ENCODE data around the gene FUT8. TPM values are rescaled to one million over a fixed set of nuclear protein-coding genes. Genes with fewer than 3 reads are reported as not detected.
"Not testable (repeated sequence)": the region's sequence is repeated elsewhere in the genome, so short reads cannot be mapped to it uniquely, and the experiment has no call there.

The FUT8 gene
- total RNA-seq, 1 donor, result 32.1 TPM

DNA sequence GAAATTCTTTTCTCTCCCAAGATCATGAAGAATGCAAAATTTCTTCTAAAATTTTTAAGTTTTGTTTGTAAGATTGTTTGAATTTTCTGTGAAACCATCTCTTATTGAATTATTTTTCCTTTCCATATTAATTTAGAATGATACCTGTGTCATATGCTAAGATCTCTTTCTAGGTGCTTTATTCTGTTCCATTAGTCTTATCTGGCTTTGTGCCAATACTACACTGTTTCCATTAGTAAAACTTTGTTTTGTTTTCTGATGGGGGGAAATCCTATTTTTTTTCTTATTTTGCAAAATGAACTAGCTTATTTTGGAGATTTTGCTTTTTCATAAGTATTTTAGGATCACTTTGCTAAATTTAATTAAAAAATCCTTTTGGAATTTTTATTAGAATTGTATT lies 193.9 kb downstream of the FUT8 start:
- Histone ChIP-seq H3K9me3 (ENCODE audit: low read depth, low read length) (no peaks in the 10 kb centered on the region), H3K4me3 (ENCODE audit: low read length) (no peak overlapping the region), H3K27me3 (ENCODE audit: insufficient read depth, low read length) (no peaks in the 10 kb centered on the region), H3K4me1 (ENCODE audit: insufficient read depth, low read length) (no peaks in the 10 kb centered on the region)

- Histone ChIP-seq H3K4me1 (ENCODE audit: insufficient read depth, low read length) (no peaks in the 10 kb centered on the region), H3K9me3 (ENCODE audit: low read depth, low read length) (no peaks in the 10 kb centered on the region), H3K27me3 (ENCODE audit: insufficient read depth, low read length) (no peaks in the 10 kb centered on the region), H3K4me3 (ENCODE audit: low read length) (no peak overlapping the region)
Measured at GRCh38 chr14:65613131-65613650, 200.7 kb downstream of the FUT8 start.

DNA sequence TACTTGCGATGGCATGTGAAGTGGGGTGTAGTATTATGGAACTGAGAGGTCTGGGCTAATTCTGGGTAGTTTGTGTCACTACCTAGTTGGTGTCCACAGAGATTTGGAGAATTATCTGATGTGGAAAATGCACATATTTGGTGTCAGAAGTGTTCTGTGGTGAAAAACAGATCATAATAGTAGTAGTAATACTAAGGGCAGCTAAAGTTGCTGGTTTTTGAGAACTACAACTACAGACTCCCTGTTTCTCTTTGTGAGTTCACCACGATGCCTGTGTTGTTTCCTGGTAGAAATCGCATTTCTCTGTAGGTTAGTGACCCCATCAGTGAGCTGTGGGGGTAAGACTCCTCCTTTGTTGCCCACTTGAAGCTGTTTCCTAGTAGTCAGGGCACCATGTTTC lies 206.5 kb downstream of the FUT8 start:
- Histone ChIP-seq H3K4me3 (ENCODE audit: low read length) (no peak overlapping the region), H3K9me3 (ENCODE audit: low read depth, low read length) (no peaks in the 10 kb centered on the region), H3K27me3 (ENCODE audit: insufficient read depth, low read length) (no peaks in the 10 kb centered on the region), H3K4me1 (ENCODE audit: insufficient read depth, low read length) (no peaks in the 10 kb centered on the region)

- Histone ChIP-seq H3K9me3 (ENCODE audit: low read depth, low read length) (no peaks in the 10 kb centered on the region), H3K4me3 (ENCODE audit: low read length) (no peak overlapping the region), H3K27me3 (ENCODE audit: insufficient read depth, low read length) (no peaks in the 10 kb centered on the region), H3K4me1 (ENCODE audit: insufficient read depth, low read length) (no peaks in the 10 kb centered on the region)
Measured at GRCh38 chr14:65620195-65620594, 207.7 kb downstream of the FUT8 start.

DNA sequence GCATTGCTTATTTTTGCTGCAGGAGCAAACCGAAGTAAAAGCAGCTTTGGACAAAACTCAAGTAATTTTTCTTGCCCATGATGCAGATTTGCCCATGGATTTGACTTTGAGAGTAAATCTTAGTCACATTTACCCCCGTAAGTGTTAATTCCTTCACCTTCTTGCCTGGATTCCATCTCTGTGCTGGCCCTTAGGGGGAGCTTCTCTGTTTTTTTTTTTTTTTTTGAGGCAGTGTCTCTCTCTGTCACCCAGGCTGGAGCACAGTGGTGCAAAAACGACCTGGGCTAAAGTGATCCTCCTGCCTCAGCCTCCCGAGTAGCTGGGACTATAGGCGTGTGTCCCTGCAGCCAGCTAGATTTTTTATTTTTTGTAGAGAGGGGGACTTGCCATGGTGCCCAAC lies 210.2 kb downstream of the FUT8 start:
- no peaks in the 10 kb centered on the region for H3K9me3 ChIP-seq (ENCODE audit: low read depth, low read length)
- no peaks in the 10 kb centered on the region for H3K27me3 ChIP-seq (ENCODE audit: insufficient read depth, low read length)
- no peak overlapping the region for H3K4me3 ChIP-seq (ENCODE audit: low read length)
- no peaks in the 10 kb centered on the region for H3K4me1 ChIP-seq (ENCODE audit: insufficient read depth, low read length)

- H3K4me1 ChIP-seq (ENCODE audit: insufficient read depth, low read length), result no peaks in the 10 kb centered on the region
- no peak overlapping the region for H3K4me3 ChIP-seq (ENCODE audit: low read length)
- H3K9me3 ChIP-seq (ENCODE audit: low read depth, low read length), result no peaks in the 10 kb centered on the region
- no peaks in the 10 kb centered on the region for H3K27me3 ChIP-seq (ENCODE audit: insufficient read depth, low read length)
Measured at GRCh38 chr14:65623759-65624158, 211.2 kb downstream of the FUT8 start.

DNA sequence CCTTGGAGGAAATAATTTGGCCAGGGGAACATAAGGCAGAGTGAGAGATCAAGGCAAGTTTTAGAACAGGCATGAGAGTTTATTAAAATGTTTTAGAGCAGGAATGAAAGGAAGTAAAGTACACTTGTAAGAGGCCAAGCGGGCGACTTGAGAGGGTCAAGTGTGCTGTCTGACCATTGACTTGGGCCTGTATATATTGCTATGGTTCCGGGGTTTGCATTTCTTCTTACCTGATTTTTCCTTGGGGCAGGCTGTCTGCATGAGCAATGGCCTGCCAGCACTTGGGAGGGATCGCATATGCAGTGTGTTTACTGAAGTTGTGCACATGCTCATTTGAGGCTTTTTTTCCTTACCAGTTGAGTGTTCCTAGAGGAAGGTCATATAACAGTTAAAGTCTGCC lies 214.8 kb downstream of the FUT8 start:
- no peaks in the 10 kb centered on the region for H3K4me1 ChIP-seq (ENCODE audit: insufficient read depth, low read length)
- H3K27me3 ChIP-seq (ENCODE audit: insufficient read depth, low read length), result no peaks in the 10 kb centered on the region
- H3K4me3 ChIP-seq (ENCODE audit: low read length), result no peak overlapping the region
- no peaks in the 10 kb centered on the region for H3K9me3 ChIP-seq (ENCODE audit: low read depth, low read length)

DNA sequence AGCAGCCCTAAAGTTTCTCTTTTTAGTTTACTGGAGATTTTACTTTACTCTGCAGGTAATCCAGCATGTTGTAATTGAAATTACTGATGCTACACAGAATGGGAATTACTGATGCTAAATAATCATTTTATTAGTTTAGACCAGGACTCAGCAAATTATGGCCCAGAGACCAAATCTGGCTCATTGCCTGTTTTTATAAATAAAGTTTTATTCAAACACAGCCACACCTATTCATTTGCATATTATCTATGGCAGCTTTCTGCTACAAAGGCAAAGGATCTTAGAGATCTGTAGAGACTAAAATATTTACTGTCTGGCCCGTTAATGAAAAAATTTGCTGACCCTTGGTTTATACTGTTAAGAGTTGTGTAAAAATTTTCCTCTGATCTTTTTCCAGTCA lies 216.1 kb downstream of the FUT8 start:
- H3K4me3 ChIP-seq (ENCODE audit: low read length), result no peak overlapping the region
- H3K9me3 ChIP-seq (ENCODE audit: low read depth, low read length), result no peaks in the 10 kb centered on the region
- no peaks in the 10 kb centered on the region for H3K27me3 ChIP-seq (ENCODE audit: insufficient read depth, low read length)
- H3K4me1 ChIP-seq (ENCODE audit: insufficient read depth, low read length), result no peaks in the 10 kb centered on the region

DNA sequence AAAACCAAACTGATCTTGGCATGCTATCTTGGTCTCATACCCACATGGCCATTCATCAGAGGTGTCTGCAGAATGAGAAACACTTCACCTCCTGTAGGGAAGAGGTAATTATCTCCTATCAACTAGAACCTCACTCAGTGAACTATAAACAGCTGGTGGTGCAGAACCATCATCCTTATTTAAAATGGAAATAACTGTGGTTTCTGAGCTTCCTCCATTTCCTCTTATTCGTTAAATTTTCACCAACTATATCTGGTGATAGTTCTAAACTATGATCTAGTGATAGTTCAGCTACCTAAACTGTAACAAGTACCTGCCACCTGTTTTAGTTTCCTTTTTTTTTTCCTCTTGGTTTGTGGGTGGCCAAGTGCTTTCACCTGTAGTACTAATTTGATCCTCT lies 218.5 kb downstream of the FUT8 start:
- H3K4me3 ChIP-seq (ENCODE audit: low read length), result no peak overlapping the region

GRCh38 chr14:65632487-65632886 lies 220.0 kb downstream of the FUT8 start:
- H3K4me1 ChIP-seq (ENCODE audit: insufficient read depth, low read length), result peaks cover under 1% of the 10 kb centered on the region
- H3K9me3 ChIP-seq (ENCODE audit: low read depth, low read length), result no peaks in the 10 kb centered on the region
- H3K27me3 ChIP-seq (ENCODE audit: insufficient read depth, low read length), result no peaks in the 10 kb centered on the region
- no peak overlapping the region for H3K4me3 ChIP-seq (ENCODE audit: low read length)

More for the DNA sequence above, 218.5 kb downstream of the FUT8 start:
- Histone ChIP-seq H3K27me3 (ENCODE audit: insufficient read depth, low read length) (no peaks in the 10 kb centered on the region), H3K4me1 (ENCODE audit: insufficient read depth, low read length) (no peaks in the 10 kb centered on the region), H3K9me3 (ENCODE audit: low read depth, low read length) (no peaks in the 10 kb centered on the region)

DNA sequence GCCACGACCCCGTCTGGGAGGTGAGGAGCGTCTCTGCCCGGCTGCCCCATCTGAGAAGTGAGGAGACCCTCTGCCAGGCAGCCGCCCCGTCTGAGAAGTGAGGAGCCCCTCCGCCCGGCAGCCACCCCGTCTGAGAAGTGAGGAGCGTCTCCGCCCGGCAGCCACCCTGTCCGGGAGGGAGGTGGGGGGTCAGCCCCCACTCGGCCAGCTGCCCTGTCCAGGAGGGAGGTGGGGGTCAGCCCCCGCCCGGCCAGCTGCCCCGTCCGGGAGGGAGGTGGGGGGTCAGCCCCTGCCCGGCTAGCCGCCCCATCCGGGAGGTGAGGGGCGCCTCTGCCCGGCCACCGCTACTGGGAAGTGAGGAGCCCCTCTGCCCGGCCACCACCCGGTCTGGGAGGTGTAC lies 221.1 kb downstream of the FUT8 start:
- H3K4me3 ChIP-seq (ENCODE audit: low read length); H3K9me3 ChIP-seq (ENCODE audit: low read depth, low read length); H3K4me1 ChIP-seq (ENCODE audit: insufficient read depth, low read length); H3K27me3 ChIP-seq (ENCODE audit: insufficient read depth, low read length): not testable (repeated sequence)

- no peaks in the 10 kb centered on the region for H3K9me3 ChIP-seq (ENCODE audit: low read depth, low read length)
- H3K4me1 ChIP-seq (ENCODE audit: insufficient read depth, low read length), result peaks cover 8% of the 10 kb centered on the region
- no peak overlapping the region for H3K4me3 ChIP-seq (ENCODE audit: low read length)
- no peaks in the 10 kb centered on the region for H3K27me3 ChIP-seq (ENCODE audit: insufficient read depth, low read length)
Measured at GRCh38 chr14:65637780-65638179, 225.2 kb downstream of the FUT8 start.

- no peak overlapping the region for H3K4me3 ChIP-seq (ENCODE audit: low read length)
- no peaks in the 10 kb centered on the region for H3K9me3 ChIP-seq (ENCODE audit: low read depth, low read length)
- H3K27me3 ChIP-seq (ENCODE audit: insufficient read depth, low read length), result no peaks in the 10 kb centered on the region
- peaks cover 8% of the 10 kb centered on the region for H3K4me1 ChIP-seq (ENCODE audit: insufficient read depth, low read length)
Measured at GRCh38 chr14:65639216-65639615, 226.7 kb downstream of the FUT8 start.

DNA sequence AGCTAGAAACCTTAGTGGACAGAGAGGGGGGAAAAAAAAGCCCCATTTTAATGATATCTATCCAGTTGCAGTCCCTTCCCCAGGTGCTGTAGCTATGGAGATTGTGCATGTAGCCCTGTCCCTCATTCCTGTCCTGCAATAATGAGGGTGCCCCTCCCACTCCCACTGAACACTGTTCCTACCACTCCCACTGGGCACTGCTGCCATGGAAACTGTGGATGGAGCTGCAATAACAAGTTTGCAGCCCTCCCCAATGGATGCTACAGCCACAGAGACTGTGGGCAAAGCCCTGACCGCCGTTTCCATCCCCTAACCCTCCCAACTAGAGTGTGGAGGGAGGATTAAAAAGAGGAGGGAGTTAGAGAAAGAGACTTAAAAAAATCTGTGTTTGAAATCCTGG lies 238.3 kb downstream of the FUT8 start:
- no peak overlapping the region for H3K4me3 ChIP-seq (ENCODE audit: low read length)
- H3K4me1 ChIP-seq (ENCODE audit: insufficient read depth, low read length), result no peaks in the 10 kb centered on the region
- H3K27me3 ChIP-seq (ENCODE audit: insufficient read depth, low read length), result no peaks in the 10 kb centered on the region
- no peaks in the 10 kb centered on the region for H3K9me3 ChIP-seq (ENCODE audit: low read depth, low read length)

- H3K4me3 ChIP-seq (ENCODE audit: low read length), result no peak overlapping the region
- no peaks in the 10 kb centered on the region for H3K9me3 ChIP-seq (ENCODE audit: low read depth, low read length)
- no peaks in the 10 kb centered on the region for H3K27me3 ChIP-seq (ENCODE audit: insufficient read depth, low read length)
- H3K4me1 ChIP-seq (ENCODE audit: insufficient read depth, low read length), result no peaks in the 10 kb centered on the region
Measured at GRCh38 chr14:65656554-65656953, 244.0 kb downstream of the FUT8 start.

GRCh38 chr14:65658202-65658601 lies 245.7 kb downstream of the FUT8 start:
- H3K9me3 ChIP-seq (ENCODE audit: low read depth, low read length), result no peaks in the 10 kb centered on the region
- no peak overlapping the region for H3K4me3 ChIP-seq (ENCODE audit: low read length)
- H3K4me1 ChIP-seq (ENCODE audit: insufficient read depth, low read length), result no peaks in the 10 kb centered on the region
- H3K27me3 ChIP-seq (ENCODE audit: insufficient read depth, low read length), result no peaks in the 10 kb centered on the region

DNA sequence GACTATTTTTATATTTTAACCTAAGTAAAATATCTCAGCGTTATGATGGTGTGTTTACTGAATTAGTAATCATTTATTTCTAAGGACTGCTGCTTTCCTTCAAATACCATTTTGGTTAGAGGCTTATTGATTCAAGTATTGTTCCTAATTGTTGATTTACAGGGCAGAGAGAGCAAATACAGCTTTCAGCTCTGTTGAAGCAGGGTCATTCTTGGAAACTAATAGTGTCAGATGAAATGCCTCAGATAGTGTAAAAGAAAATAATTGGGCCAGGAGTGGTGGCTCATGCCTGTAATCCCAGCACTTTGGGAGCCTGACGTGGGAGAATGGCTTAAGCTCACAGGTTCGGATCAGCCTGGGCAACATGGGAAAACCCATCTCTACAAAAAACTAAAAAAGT lies 249.3 kb downstream of the FUT8 start:
- no peaks in the 10 kb centered on the region for H3K4me1 ChIP-seq (ENCODE audit: insufficient read depth, low read length)
- no peak overlapping the region for H3K4me3 ChIP-seq (ENCODE audit: low read length)
- no peaks in the 10 kb centered on the region for H3K27me3 ChIP-seq (ENCODE audit: insufficient read depth, low read length)
- H3K9me3 ChIP-seq (ENCODE audit: low read depth, low read length), result no peaks in the 10 kb centered on the region
